Activated T-helper 2 cell treated with anti-CD3 and anti-CD28 coated beads, Interferon-gamma antibody, Interleukin-2, Interleukin-4, amounts not matched to agents 10 μg/mL and 5 μg/mL and 100 μg/mL, durations not matched to agents 14 hours and 24 hours and 36 hours (primary cell): Measurements from ENCODE around the gene TMEM61. TPM values are rescaled to one million over a fixed set of nuclear protein-coding genes. Genes with fewer than 3 reads are reported as not detected.

Experiments
- DNase-seq: peaks from one replicate; pipeline ENCODE4 v3.0.0; 2021; ENCODE audit warnings: low spot score
- H3K27ac Mint-ChIP-seq: one replicate; pipeline ENCODE4 v1.8.0; 2021; ENCODE audit warnings: mixed read lengths
- H3K27me3 Mint-ChIP-seq: one replicate; pipeline ENCODE4 v1.8.0; 2021; ENCODE audit warnings: low read depth, mixed read lengths
- H3K36me3 Mint-ChIP-seq: one replicate; pipeline ENCODE4 v1.8.0; 2021; ENCODE audit warnings: low read depth, mixed read lengths
- H3K4me1 Mint-ChIP-seq: one replicate; pipeline ENCODE4 v1.8.0; 2021; ENCODE audit warnings: low read depth, mixed read lengths
- H3K4me3 Mint-ChIP-seq: one replicate; pipeline ENCODE4 v1.8.0; 2021; ENCODE audit warnings: low read depth, mild to moderate bottlenecking, moderate library complexity, mixed read lengths
- H3K9me3 Mint-ChIP-seq: one replicate; pipeline ENCODE4 v1.8.0; 2021; ENCODE audit warnings: mixed read lengths
- intact Hi-C: fragments of 100-400 bp; cut with micrococcal nuclease; formaldehyde crosslinking; loops from one replicate; pipeline ENCODE4 v1.15.1; 2023
- total RNA-seq: library from RNA; stranded (reverse); gene quantifications from 2 replicates; pipeline ENCODE4 v1.2.3, GENCODE V29; 2022

TMEM61 gene
- total RNA-seq, 1 donor from 2014 or later = 0.16 TPM

DNA sequence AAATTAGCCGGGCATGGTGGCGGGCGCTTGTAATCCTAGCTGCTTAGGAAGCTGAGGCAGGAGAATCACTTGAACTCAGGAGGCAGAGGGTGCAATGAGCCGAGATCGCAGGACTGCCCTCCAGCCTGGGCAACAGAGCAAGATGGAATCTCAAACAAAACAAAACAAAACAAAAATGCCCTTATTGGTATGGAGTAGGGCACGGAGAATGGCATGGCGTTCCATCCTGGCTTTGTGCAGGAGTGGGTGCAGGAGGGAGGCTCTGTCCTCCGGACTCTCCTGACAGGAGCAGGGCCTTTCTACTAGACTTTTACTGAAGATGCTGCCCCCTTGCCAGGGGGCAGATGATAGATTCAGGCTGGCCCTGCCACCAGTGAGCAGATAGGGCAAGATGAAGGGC lies 1.0 kb downstream of the TMEM61 start:
- intact Hi-C loops = no loop called here
- H3K4me1 Mint-ChIP-seq = no peaks in the 10 kb centered on the region

DNA sequence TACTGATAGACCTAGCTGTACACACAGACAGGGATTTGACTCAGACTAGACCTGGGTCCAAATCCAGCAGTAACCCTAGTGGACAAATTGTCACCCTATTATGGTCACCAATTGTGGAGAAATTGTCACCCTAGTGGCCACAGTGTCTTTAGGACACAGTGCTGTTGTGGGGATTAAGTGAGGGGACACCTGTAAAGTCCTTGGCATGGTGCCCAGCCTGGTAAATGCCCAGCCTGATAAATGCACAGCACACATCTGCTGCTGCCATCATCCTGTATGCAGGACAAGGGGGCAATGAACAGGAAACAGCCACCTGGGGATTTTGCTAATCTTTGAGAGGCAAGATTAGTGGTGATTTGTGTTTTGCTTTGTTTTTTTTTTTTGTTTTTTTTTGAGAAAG lies 2.3 kb downstream of the TMEM61 start:
- intact Hi-C loops = no loop called here
- no peaks in the 10 kb centered on the region for H3K36me3 Mint-ChIP-seq
- no peak for DNase-seq
- H3K9me3 Mint-ChIP-seq = no peaks in the 10 kb centered on the region
- peaks cover 40% of the 10 kb centered on the region for H3K27me3 Mint-ChIP-seq
- no peak overlapping the region for H3K4me3 Mint-ChIP-seq
- H3K4me1 Mint-ChIP-seq = no peaks in the 10 kb centered on the region
- no peak overlapping the region for H3K27ac Mint-ChIP-seq

More for the DNA sequence above, 1.0 kb downstream of the TMEM61 start:
- Mint-ChIP-seq H3K27ac (no peak overlapping the region), H3K4me3 (no peak overlapping the region), H3K27me3 (peaks cover 42% of the 10 kb centered on the region), H3K36me3 (no peaks in the 10 kb centered on the region), H3K9me3 (no peaks in the 10 kb centered on the region)
- no peak for DNase-seq

DNA sequence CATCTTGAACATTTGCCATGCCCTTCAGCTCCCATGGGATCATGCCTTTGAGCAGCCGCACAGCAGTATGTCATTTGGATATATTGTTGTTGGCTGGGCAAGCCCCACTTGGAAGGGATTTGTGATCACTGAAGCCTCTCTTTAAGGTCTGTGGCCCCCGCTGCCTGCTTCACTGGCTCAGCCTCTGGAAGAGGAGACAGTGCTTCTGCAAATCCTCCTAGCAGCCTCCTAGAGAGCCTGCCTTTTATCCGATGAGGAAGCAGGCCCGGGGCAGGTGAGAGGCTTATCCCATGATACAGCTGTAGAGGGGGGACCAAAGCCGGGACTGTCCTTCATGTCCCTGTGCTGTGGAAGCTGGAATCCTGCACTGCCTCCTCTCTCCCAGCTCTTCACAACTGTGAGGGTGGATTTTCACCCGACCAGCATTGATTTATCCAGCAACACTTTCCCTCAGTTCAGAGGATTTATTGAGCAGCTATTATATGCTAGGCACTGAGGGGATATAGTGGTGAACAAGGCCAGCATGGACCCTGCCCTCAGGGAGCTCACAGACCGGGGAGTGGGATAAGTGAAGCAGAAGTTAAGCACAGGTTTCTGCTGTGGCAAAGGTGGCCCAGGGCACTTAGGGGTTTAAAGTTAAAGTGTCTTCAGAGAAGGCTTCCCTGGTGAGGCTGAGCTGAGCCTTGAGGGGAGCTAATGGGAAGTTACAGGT lies 3.9 kb downstream of the TMEM61 start:
- Mint-ChIP-seq H3K36me3 (no peaks in the 10 kb centered on the region), H3K4me3 (no peak overlapping the region), H3K9me3 (no peaks in the 10 kb centered on the region), H3K27me3 (peaks cover 30% of the 10 kb centered on the region), H3K4me1 (no peaks in the 10 kb centered on the region), H3K27ac (no peak overlapping the region)
- DNase-seq = no peak
- intact Hi-C loops = no loop called here

DNA sequence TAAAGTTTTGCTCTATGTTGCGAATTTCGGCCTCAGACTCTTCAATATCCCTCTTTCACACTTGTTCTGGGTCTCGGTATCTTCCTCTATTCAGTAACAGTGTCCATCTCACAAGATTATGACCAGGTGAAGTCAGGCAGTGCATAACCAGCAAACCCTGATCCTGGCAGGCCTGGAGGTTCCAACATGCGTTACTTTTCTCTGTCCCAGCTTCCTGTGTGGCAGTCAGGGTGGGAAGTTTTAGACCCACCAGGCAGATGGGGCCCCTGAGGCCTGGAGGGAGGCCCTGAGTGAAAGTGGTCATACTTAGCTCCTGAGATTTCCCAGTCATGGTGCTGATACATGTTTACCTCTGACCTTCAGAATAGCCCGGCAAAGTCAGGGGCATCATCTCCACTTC lies 5.1 kb downstream of the TMEM61 start:
- H3K4me3 Mint-ChIP-seq = no peak overlapping the region
- no peak for DNase-seq
- H3K4me1 Mint-ChIP-seq = no peaks in the 10 kb centered on the region
- intact Hi-C loops = no loop called here
- no peaks in the 10 kb centered on the region for H3K36me3 Mint-ChIP-seq
- no peaks in the 10 kb centered on the region for H3K9me3 Mint-ChIP-seq
- peaks cover 22% of the 10 kb centered on the region for H3K27me3 Mint-ChIP-seq
- H3K27ac Mint-ChIP-seq = no peak overlapping the region

DNA sequence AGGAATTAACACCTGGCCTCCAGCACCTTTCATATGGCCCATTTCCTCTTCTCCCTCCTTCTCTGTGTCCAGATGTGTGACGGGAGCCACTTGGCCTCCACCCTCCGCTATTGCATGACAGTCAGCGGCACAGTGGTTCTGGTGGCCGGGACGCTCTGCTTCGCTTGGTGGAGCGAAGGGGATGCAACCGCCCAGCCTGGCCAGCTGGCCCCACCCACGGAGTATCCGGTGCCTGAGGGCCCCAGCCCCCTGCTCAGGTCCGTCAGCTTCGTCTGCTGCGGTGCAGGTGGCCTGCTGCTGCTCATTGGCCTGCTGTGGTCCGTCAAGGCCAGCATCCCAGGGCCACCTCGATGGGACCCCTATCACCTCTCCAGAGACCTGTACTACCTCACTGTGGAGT lies 5.6 kb downstream of the TMEM61 start:
- Mint-ChIP-seq H3K4me3 (no peak overlapping the region), H3K36me3 (no peaks in the 10 kb centered on the region), H3K4me1 (no peaks in the 10 kb centered on the region), H3K27ac (no peak overlapping the region), H3K27me3 (peaks cover 20% of the 10 kb centered on the region), H3K9me3 (no peaks in the 10 kb centered on the region)
- DNase-seq = no peak
- intact Hi-C loops = no loop called here

DNA sequence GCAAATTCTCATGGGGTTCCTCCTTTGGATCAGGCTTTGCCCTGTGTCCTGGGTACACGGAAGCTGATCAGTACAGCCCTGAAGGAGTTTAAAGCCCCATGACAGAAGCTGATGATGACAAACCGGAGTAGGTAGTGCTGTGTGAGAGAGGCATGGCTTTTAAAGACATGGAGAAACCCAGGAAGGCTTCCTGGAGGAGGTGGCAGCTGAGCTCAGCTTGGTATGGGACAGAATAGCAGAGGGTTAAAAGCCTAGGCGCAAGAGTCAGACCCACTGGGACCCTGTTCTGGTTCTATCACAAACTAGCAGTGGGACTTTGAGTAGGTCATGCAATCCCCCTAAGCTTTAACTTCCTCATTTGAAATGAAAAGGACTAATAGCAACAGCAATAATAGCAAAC lies 6.1 kb downstream of the TMEM61 start:
- Mint-ChIP-seq H3K36me3 (no peaks in the 10 kb centered on the region), H3K4me3 (no peak overlapping the region), H3K27me3 (peaks cover 15% of the 10 kb centered on the region), H3K4me1 (no peaks in the 10 kb centered on the region), H3K9me3 (no peaks in the 10 kb centered on the region), H3K27ac (no peak overlapping the region)
- intact Hi-C loops = no loop called here
- no peak for DNase-seq

DNA sequence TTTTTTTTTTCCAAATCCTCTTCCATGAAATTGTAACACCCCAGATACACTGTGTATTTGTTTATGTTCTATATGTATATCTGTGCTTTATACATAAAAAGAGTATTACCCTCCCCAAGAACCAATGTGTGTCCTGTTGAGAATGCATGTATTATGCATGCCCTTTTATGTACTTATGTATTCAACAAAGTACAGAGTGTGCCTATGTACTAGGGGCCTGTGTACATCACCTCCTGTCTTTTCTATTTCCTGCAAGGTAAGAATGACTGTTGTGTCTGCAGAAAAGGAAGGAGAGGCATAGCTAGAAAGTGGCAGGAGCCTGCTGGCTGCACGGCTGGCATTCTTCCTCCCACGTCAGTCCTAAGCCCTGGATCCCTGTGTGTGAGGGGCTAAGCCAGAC lies 7.0 kb downstream of the TMEM61 start:
- no peak overlapping the region for H3K4me3 Mint-ChIP-seq
- H3K9me3 Mint-ChIP-seq = no peaks in the 10 kb centered on the region
- H3K27ac Mint-ChIP-seq = no peak overlapping the region
- intact Hi-C loops = no loop called here
- peaks cover 9% of the 10 kb centered on the region for H3K27me3 Mint-ChIP-seq
- no peak for DNase-seq
- no peaks in the 10 kb centered on the region for H3K4me1 Mint-ChIP-seq
- H3K36me3 Mint-ChIP-seq = no peaks in the 10 kb centered on the region

DNA sequence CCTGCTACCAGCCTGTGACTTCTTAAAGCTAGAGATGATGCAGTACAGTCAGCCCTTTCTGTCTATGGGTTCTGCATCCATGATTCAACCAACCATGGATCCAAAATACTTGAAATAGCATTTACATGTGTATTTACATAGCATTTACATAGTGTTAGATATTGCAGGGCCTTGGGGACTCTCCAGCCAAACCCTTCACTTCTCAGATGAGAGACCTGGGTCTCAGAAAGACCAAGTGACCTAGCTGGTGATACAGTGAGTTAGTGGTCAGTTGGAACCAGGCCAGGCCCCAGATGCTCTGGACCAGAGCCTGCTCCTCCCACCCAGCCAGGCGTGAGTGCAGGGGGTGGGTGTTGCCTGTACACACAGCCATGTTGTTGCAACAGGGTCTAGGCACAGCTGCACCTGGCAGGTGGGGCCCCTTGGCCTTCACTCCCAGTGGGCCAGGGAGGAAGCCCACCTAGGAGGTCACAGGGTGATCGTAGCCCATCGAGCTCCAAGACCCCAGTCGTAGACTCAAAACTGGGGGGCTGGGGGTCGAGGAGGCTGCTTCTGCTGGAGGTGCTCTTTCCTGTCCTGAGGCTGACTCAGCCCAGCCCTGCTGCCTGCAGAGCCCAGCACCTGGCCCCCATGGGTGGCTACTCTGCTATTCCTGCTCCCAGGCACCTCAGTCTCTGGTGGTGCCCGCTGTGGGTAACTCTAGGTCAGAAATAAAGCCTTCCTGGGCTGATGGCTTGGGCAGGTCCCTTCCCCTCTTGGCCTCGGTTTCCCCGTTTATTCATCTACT lies 7.7 kb downstream of the TMEM61 start:
- no peak overlapping the region for H3K27ac Mint-ChIP-seq
- no peak for DNase-seq
- no peak overlapping the region for H3K4me3 Mint-ChIP-seq
- no peaks in the 10 kb centered on the region for H3K4me1 Mint-ChIP-seq
- H3K9me3 Mint-ChIP-seq = no peaks in the 10 kb centered on the region
- intact Hi-C loops = no loop called here
- no peaks in the 10 kb centered on the region for H3K36me3 Mint-ChIP-seq
- peaks cover 7% of the 10 kb centered on the region for H3K27me3 Mint-ChIP-seq

DNA sequence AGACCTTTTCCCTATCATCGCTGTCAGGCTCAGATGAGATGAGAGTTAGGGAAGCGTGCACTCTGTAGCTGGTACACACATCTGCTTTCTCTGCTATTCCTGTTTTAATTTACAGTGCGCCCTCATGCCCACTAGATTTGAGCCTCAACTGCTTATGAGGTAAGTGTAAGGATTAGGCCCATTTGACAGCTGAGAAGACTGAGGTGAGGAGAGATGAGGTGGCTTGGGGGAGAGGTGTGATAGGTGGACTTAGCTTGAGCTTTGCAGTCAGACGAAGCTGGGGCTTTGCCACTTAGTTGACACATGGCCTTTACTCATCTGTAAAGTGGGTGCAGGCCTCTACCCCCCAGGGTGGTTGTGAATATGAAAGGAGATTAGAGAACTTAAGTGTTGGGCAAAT lies 8.5 kb downstream of the TMEM61 start:
- no peak for DNase-seq
- peaks cover 2% of the 10 kb centered on the region for H3K27me3 Mint-ChIP-seq
- no peaks in the 10 kb centered on the region for H3K9me3 Mint-ChIP-seq
- intact Hi-C loops = no loop called here
- no peak overlapping the region for H3K4me3 Mint-ChIP-seq
- H3K36me3 Mint-ChIP-seq = no peaks in the 10 kb centered on the region
- no peaks in the 10 kb centered on the region for H3K4me1 Mint-ChIP-seq
- H3K27ac Mint-ChIP-seq = no peak overlapping the region

DNA sequence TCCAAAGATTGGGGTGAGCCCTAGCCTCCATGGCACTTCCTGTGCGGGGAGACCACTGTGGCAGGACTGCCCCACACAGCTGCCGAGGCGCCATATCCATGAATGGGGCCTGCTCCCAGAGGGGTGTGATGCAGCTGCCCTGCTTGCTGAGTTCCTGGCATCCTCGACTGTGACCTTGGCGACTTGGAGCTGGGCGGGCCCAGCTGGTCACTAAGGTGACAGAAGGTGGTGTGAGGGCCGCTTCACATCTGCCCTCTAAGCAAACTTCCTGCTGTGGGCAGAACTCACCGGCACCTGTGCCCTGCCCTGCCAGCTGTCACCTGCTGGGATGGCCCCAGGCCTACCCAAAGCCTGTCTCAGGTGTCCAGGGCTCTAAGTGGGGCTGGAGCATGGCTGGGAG lies 9.0 kb downstream of the TMEM61 start:
- DNase-seq = no peak
- Mint-ChIP-seq H3K36me3 (no peaks in the 10 kb centered on the region), H3K4me3 (no peak overlapping the region), H3K27ac (no peak overlapping the region), H3K9me3 (no peaks in the 10 kb centered on the region), H3K27me3 (peaks cover 2% of the 10 kb centered on the region), H3K4me1 (no peaks in the 10 kb centered on the region)
- intact Hi-C loops = no loop called here

DNA sequence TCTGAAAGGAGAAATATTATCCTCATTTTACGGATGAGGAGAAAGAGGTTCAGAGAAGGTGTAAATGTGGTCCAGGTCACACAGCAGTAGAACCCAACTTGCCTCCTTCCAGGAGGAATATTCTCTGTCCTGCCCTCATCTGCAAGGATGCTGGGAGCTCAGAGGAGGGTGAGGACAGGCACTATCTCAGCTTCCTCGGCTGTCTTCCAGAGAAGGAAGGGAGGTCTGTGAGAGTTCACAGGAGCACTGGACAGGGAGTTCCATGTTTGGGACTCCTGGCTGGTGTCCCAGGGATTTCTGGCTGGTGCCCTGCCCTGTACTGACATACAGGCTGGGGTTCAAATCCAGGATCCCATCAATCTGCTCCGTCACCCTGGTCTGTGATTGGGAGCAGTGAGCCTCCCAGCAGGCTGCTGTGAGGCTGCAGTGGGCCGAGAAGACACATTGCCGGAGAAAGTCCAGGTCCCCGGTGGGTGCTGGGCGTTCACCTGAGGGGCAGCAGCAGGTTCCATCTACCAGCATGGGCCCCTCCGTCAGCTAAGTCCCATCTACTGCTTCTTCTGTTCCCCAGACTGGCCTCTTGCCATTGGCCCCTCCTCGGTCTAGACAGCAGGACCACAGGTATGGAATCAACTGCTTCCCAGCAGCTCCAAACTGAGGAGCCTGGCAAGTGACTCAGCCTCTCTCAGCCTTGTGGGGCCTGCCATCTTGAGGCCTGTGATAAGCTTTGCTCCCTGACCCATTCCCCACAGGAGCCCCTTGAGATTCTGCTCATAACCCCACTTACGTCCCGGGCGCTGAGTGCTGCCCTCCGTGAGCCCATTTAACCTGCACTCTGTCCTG lies 9.8 kb downstream of the TMEM61 start:
- H3K4me3 Mint-ChIP-seq = no peak overlapping the region
- no peak for DNase-seq
- intact Hi-C loops = no loop called here
- peaks cover 6% of the 10 kb centered on the region for H3K27me3 Mint-ChIP-seq
- H3K27ac Mint-ChIP-seq = no peak overlapping the region
- H3K36me3 Mint-ChIP-seq = no peaks in the 10 kb centered on the region
- H3K9me3 Mint-ChIP-seq = no peaks in the 10 kb centered on the region
- H3K4me1 Mint-ChIP-seq = peaks cover 2% of the 10 kb centered on the region

DNA sequence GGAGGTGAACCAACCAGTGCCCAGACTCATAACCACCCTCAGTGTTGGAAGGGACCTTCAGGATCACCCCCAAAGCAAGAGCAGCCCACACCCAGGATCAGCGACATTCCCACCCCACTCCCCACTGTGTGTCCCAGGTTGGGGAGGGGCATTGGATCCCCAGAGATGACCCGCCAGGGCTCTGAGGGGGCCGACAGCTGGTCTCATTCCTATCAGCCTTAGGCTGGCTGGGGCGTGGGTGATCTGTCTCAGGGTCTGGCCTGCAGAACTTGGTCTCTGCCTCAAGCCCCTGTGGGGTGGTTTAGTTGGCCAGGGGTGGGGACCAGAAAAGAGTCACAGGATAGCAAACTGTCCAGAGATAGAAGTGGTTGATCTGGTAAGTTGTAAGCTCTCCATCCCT lies 10.5 kb downstream of the TMEM61 start:
- no peak overlapping the region for H3K27ac Mint-ChIP-seq
- no peak overlapping the region for H3K4me3 Mint-ChIP-seq
- H3K36me3 Mint-ChIP-seq = no peaks in the 10 kb centered on the region
- peaks cover 9% of the 10 kb centered on the region for H3K4me1 Mint-ChIP-seq
- no peak for DNase-seq
- H3K9me3 Mint-ChIP-seq = no peaks in the 10 kb centered on the region
- H3K27me3 Mint-ChIP-seq = peaks cover 11% of the 10 kb centered on the region
- intact Hi-C loops = loop anchor here (1.0 kb wide), 1 partner anchor 41 kb away; no protein-coding TSS in a partner anchor

DNA sequence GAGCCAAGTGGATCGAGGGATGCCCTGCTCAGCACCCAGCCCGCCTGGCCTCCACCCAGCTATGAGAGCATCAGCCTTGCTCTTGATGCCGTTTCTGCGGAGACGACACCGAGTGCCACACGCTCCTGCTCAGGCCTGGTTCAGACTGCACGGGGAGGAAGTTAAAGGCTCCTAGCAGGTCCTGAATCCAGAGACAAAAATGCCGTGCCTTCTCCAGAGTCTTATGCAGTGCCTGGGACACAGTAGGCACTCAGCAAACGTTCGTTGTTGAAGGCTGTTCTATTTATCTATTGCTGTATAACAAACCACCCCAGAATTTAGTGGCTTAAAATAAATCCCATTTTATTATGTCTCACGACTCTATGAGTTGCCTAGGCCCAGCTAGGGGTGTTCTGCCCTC lies 11.5 kb downstream of the TMEM61 start:
- intact Hi-C loops = loop anchor here (1.0 kb wide), 1 partner anchor 42 kb away; no protein-coding TSS in a partner anchor
- Mint-ChIP-seq H3K27ac (no peak overlapping the region), H3K27me3 (peaks cover 18% of the 10 kb centered on the region), H3K4me1 (peaks cover 16% of the 10 kb centered on the region), H3K36me3 (no peaks in the 10 kb centered on the region), H3K4me3 (no peak overlapping the region), H3K9me3 (no peaks in the 10 kb centered on the region)
- no peak for DNase-seq
